ENCODE results near the gene RNF225.

RNF225 gene

DNA sequence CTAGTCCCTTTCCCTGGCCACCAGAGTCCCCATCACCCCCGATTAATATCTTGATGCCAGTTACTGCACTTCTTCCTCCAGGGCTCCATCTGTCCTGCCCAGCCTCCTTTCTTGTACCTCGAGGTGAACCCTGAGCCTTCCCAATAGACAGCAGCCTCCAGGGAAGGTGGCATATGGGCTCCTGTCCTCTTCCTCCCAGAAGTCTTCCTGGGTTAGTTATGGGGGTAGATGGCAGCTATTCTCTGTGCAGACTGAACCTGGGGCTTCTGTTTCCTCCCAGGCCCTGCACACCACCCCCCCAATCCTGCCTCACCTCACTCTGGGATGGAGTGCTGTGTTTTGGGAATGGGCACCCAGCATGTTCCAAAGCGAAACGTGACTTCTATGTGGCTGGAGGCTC lies 2.6 kb downstream of the RNF225 start:
- H3K4me3 ChIP-seq (ENCODE audit: low read depth, low read length) = no peak overlapping the region
- H3K14ac ChIP-seq (ENCODE audit: low read length) = no peak overlapping the region
- no peak overlapping the region for H2BK5ac ChIP-seq (ENCODE audit: low read depth, low read length, poor library complexity)
- no peak overlapping the region for H2AK5ac ChIP-seq (ENCODE audit: low read length)
- H3K4me2 ChIP-seq (ENCODE audit: low read length) = no peak overlapping the region
- H3K27ac ChIP-seq (ENCODE audit: low read depth, low read length) = no peak overlapping the region
- no peak overlapping the region for H3K18ac ChIP-seq (ENCODE audit: low read length)
- H3K4ac ChIP-seq (ENCODE audit: low read depth, low read length) = no peak overlapping the region
- no peak overlapping the region for H3K9ac ChIP-seq (ENCODE audit: low read length)
- H3K23ac ChIP-seq (ENCODE audit: low read length) = no peak overlapping the region
- no CpG with 5 or more reads among the region's 4 CpGs for WGBS (ENCODE audit: extremely low coverage, insufficient coverage, insufficient read length)
- peaks cover 22% of the 10 kb centered on the region in 2 experiments for H3K36me3 ChIP-seq (ENCODE audit: control insufficient read depth in 1 of 2, insufficient read depth in 2 of 2, low read length in 2 of 2)
- no peaks in the 10 kb centered on the region for H3K9me3 ChIP-seq (ENCODE audit: insufficient read depth, low read depth, low read length)
- H4K12ac ChIP-seq (ENCODE audit: low read depth, low read length) = no peak overlapping the region
- no peak overlapping the region for H4K8ac ChIP-seq (ENCODE audit: low read depth, low read length)
- peaks cover 14% of the 10 kb centered on the region for H3K79me1 ChIP-seq (ENCODE audit: low read length)
- DNase-seq = no peak
- H2AFZ ChIP-seq (ENCODE audit: insufficient read depth, low read length, poor library complexity) = no peak overlapping the region
- peaks cover 27 to 37% of the 10 kb centered on the region in 2 experiments for H3K4me1 ChIP-seq (ENCODE audit: control insufficient read depth in 1 of 2, insufficient read depth in 2 of 2, low read length in 2 of 2)
- no peak overlapping the region for H2BK120ac ChIP-seq (ENCODE audit: insufficient read depth, low read length, poor library complexity)
- H3K79me2 ChIP-seq (ENCODE audit: control insufficient read depth, insufficient read depth, low read length, poor library complexity) = peaks cover 3% of the 10 kb centered on the region
- no peak overlapping the region for H2BK12ac ChIP-seq (ENCODE audit: low read length)
- H3K27me3 ChIP-seq (ENCODE audit: insufficient read depth, low read length) = peaks cover 15% of the 10 kb centered on the region
- H4K91ac ChIP-seq (ENCODE audit: low read depth, low read length) = no peak overlapping the region

DNA sequence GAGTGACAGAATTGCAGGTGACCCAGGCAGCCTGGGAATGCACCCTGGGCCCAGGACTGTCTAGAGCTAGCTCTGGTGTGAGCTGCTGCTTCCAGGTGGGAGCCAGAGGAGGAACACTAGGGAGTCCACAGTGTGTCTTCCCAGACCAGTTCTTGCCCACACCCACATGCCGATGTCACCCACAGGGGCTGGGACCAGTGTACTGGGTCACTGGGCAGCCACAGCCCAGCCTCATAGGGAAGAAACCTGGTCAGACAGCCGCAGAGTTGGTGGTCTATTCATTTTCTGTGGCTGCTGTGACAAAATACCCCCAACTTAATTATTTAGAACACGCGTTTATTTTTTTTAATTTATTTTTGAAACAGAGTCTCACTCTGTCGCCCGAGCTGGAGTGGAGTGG lies 3.1 kb downstream of the RNF225 start:
- H3K18ac ChIP-seq (ENCODE audit: low read length) = no peak overlapping the region
- H3K23ac ChIP-seq (ENCODE audit: low read length) = no peak overlapping the region
- no peak overlapping the region for H2BK120ac ChIP-seq (ENCODE audit: insufficient read depth, low read length, poor library complexity)
- no peak overlapping the region for H3K4me3 ChIP-seq (ENCODE audit: low read depth, low read length)
- peaks cover 17 to 18% of the 10 kb centered on the region in 2 experiments for H3K36me3 ChIP-seq (ENCODE audit: control insufficient read depth in 1 of 2, insufficient read depth in 2 of 2, low read length in 2 of 2)
- peaks cover 15% of the 10 kb centered on the region for H3K27me3 ChIP-seq (ENCODE audit: insufficient read depth, low read length)
- no peak overlapping the region for H4K8ac ChIP-seq (ENCODE audit: low read depth, low read length)
- DNase-seq = no peak
- WGBS (ENCODE audit: extremely low coverage, insufficient coverage, insufficient read length) = no CpG with 5 or more reads among the region's 6 CpGs
- H3K14ac ChIP-seq (ENCODE audit: low read length) = no peak overlapping the region
- H2BK5ac ChIP-seq (ENCODE audit: low read depth, low read length, poor library complexity) = no peak overlapping the region
- H2AK5ac ChIP-seq (ENCODE audit: low read length) = no peak overlapping the region
- no peak overlapping the region for H3K9ac ChIP-seq (ENCODE audit: low read length)
- no peak overlapping the region for H3K27ac ChIP-seq (ENCODE audit: low read depth, low read length)
- H3K4me2 ChIP-seq (ENCODE audit: low read length) = no peak overlapping the region
- no peak overlapping the region for H3K4ac ChIP-seq (ENCODE audit: low read depth, low read length)
- H4K12ac ChIP-seq (ENCODE audit: low read depth, low read length) = no peak overlapping the region
- no peak overlapping the region for H4K91ac ChIP-seq (ENCODE audit: low read depth, low read length)
- no peaks in the 10 kb centered on the region for H3K9me3 ChIP-seq (ENCODE audit: insufficient read depth, low read depth, low read length)
- H2BK12ac ChIP-seq (ENCODE audit: low read length) = no peak overlapping the region
- H3K79me2 ChIP-seq (ENCODE audit: control insufficient read depth, insufficient read depth, low read length, poor library complexity) = peaks cover 3% of the 10 kb centered on the region
- peaks cover 26 to 33% of the 10 kb centered on the region in 2 experiments for H3K4me1 ChIP-seq (ENCODE audit: control insufficient read depth in 1 of 2, insufficient read depth in 2 of 2, low read length in 2 of 2)
- no peak overlapping the region for H2AFZ ChIP-seq (ENCODE audit: insufficient read depth, low read length, poor library complexity)
- H3K79me1 ChIP-seq (ENCODE audit: low read length) = peaks cover 14% of the 10 kb centered on the region

DNA sequence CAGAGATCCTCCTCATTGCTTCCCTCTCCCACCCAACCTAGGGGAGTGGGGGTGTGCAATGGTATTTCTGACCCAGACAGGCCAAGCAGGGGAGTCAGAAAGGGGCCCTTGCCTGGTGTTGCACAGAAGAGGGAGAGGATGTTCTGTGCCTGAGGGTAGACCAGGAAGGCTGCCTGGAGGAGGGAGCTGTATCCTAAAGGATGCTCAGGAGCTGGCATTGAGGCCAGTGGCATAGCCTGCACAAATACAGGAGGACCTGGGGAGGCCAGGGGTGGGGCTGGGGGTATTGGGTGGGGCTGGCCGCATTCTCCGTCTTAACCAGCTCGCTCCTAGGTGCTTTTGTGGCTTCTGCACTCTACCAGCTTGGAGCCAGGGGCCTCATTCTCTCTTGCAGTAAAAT lies 4.4 kb downstream of the RNF225 start:
- H2BK5ac ChIP-seq (ENCODE audit: low read depth, low read length, poor library complexity) = no peak overlapping the region

DNA sequence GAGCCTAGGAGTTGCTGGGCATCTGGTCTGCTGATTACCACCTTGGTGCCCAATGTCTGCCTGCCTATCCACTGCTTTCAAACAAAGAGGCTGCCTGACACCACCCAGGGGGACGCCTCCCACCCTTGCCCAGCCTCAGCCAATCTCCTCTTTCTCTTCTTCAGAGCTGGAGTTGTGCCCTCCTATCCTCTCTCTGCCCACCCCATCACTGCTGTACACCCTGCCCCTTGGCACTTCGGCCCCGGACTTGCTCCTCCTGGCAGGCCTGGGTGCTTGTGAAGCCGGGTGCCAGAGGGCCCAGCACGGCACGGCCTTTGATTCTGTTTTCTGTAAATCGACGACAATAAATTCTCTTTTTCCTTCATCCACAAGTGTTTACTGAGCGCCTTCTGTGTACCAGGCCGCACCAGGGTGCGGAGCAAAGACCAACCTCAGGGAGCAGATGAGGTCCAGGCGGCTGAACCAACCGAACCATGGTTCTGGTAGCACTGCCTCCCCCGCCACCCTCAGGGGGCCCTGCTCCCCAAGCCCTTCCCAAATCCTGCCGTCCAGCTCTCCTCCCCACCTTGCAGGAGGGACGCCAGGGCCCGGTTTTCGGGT lies 5.0 kb downstream of the RNF225 start:
- WGBS (ENCODE audit: extremely low coverage, insufficient coverage, insufficient read length) = no CpG with 5 or more reads among the region's 18 CpGs
- no peaks in the 10 kb centered on the region for H3K9me3 ChIP-seq (ENCODE audit: insufficient read depth, low read depth, low read length)
- no peak overlapping the region for H2AK5ac ChIP-seq (ENCODE audit: low read length)

More for the DNA sequence above, 4.4 kb downstream of the RNF225 start:
- no peak overlapping the region for H3K4me3 ChIP-seq (ENCODE audit: low read depth, low read length)
- no peak overlapping the region for H3K27ac ChIP-seq (ENCODE audit: low read depth, low read length)
- no peak overlapping the region for H4K8ac ChIP-seq (ENCODE audit: low read depth, low read length)
- H3K4ac ChIP-seq (ENCODE audit: low read depth, low read length) = no peak overlapping the region
- H3K9me3 ChIP-seq (ENCODE audit: insufficient read depth, low read depth, low read length) = no peaks in the 10 kb centered on the region
- H3K4me1 ChIP-seq (ENCODE audit: control insufficient read depth in 1 of 2, insufficient read depth in 2 of 2, low read length in 2 of 2) = peaks cover 24 to 30% of the 10 kb centered on the region in 2 experiments
- no peak overlapping the region for H3K18ac ChIP-seq (ENCODE audit: low read length)
- no peak overlapping the region for H3K14ac ChIP-seq (ENCODE audit: low read length)
- H3K4me2 ChIP-seq (ENCODE audit: low read length) = no peak overlapping the region
- H3K79me1 ChIP-seq (ENCODE audit: low read length) = peaks cover 14% of the 10 kb centered on the region
- DNase-seq = no peak
- H2BK120ac ChIP-seq (ENCODE audit: insufficient read depth, low read length, poor library complexity) = no peak overlapping the region
- H4K91ac ChIP-seq (ENCODE audit: low read depth, low read length) = no peak overlapping the region
- peaks cover 4 to 7% of the 10 kb centered on the region in 2 experiments for H3K36me3 ChIP-seq (ENCODE audit: control insufficient read depth in 1 of 2, insufficient read depth in 2 of 2, low read length in 2 of 2)
- WGBS (ENCODE audit: extremely low coverage, insufficient coverage, insufficient read length) = no CpG with 5 or more reads among the region's 3 CpGs
- no peak overlapping the region for H2AK5ac ChIP-seq (ENCODE audit: low read length)
- H4K12ac ChIP-seq (ENCODE audit: low read depth, low read length) = no peak overlapping the region
- no peak overlapping the region for H3K9ac ChIP-seq (ENCODE audit: low read length)
- no peak overlapping the region for H2AFZ ChIP-seq (ENCODE audit: insufficient read depth, low read length, poor library complexity)
- H3K79me2 ChIP-seq (ENCODE audit: control insufficient read depth, insufficient read depth, low read length, poor library complexity) = peaks cover 3% of the 10 kb centered on the region
- no peak overlapping the region for H3K23ac ChIP-seq (ENCODE audit: low read length)
- H3K27me3 ChIP-seq (ENCODE audit: insufficient read depth, low read length) = peaks cover 15% of the 10 kb centered on the region
- H2BK12ac ChIP-seq (ENCODE audit: low read length) = no peak overlapping the region

More for the DNA sequence above, 5.0 kb downstream of the RNF225 start:
- DNase-seq = no peak
- Histone ChIP-seq H3K18ac (ENCODE audit: low read length) (no peak overlapping the region), H3K9ac (ENCODE audit: low read length) (no peak overlapping the region), H3K4ac (ENCODE audit: low read depth, low read length) (no peak overlapping the region), H3K14ac (ENCODE audit: low read length) (peak overlapping the region; percentile 54), H3K79me2 (ENCODE audit: control insufficient read depth, insufficient read depth, low read length, poor library complexity) (peaks cover 3% of the 10 kb centered on the region), H4K91ac (ENCODE audit: low read depth, low read length) (peak overlapping the region; percentile 8), H2BK12ac (ENCODE audit: low read length) (peak overlapping the region; percentile 31), H3K36me3 (ENCODE audit: control insufficient read depth in 1 of 2, insufficient read depth in 2 of 2, low read length in 2 of 2) (peaks cover 0 to 3% of the 10 kb centered on the region in 2 experiments), H3K79me1 (ENCODE audit: low read length) (peaks cover 14% of the 10 kb centered on the region), H4K12ac (ENCODE audit: low read depth, low read length) (peak overlapping the region; percentile 1), H2BK5ac (ENCODE audit: low read depth, low read length, poor library complexity) (no peak overlapping the region), H2BK120ac (ENCODE audit: insufficient read depth, low read length, poor library complexity) (peak overlapping the region; percentile 20), H3K4me2 (ENCODE audit: low read length) (peak overlapping the region; percentile 61), H3K4me1 (ENCODE audit: control insufficient read depth in 1 of 2, insufficient read depth in 2 of 2, low read length in 2 of 2) (peaks cover 19 to 25% of the 10 kb centered on the region in 2 experiments), H3K27ac (ENCODE audit: low read depth, low read length) (no peak overlapping the region), H3K27me3 (ENCODE audit: insufficient read depth, low read length) (peaks cover 15% of the 10 kb centered on the region), H2AFZ (ENCODE audit: insufficient read depth, low read length, poor library complexity) (no peak overlapping the region), H3K23ac (ENCODE audit: low read length) (no peak overlapping the region), H4K8ac (ENCODE audit: low read depth, low read length) (peak overlapping the region; percentile 51), H3K4me3 (ENCODE audit: low read depth, low read length) (peak overlapping the region; percentile 58)

Data from trophoblast cell (in vitro differentiated cells and primary cell).